DMS53 treated with DMSO at 0.1 percent for 48 hours (cell line): Measurements from ENCODE around the gene SERP2.
"Not testable (repeated sequence)": the region's sequence is repeated elsewhere in the genome, so short reads cannot be mapped to it uniquely, and the experiment has no call there.

Experiments
- DNase-seq: peaks from one replicate; lab custom pipeline; 2025; ENCODE audit not compliant: unreplicated experiment; lab: John Stamatoyannopoulos, UW

The SERP2 gene

DNA sequence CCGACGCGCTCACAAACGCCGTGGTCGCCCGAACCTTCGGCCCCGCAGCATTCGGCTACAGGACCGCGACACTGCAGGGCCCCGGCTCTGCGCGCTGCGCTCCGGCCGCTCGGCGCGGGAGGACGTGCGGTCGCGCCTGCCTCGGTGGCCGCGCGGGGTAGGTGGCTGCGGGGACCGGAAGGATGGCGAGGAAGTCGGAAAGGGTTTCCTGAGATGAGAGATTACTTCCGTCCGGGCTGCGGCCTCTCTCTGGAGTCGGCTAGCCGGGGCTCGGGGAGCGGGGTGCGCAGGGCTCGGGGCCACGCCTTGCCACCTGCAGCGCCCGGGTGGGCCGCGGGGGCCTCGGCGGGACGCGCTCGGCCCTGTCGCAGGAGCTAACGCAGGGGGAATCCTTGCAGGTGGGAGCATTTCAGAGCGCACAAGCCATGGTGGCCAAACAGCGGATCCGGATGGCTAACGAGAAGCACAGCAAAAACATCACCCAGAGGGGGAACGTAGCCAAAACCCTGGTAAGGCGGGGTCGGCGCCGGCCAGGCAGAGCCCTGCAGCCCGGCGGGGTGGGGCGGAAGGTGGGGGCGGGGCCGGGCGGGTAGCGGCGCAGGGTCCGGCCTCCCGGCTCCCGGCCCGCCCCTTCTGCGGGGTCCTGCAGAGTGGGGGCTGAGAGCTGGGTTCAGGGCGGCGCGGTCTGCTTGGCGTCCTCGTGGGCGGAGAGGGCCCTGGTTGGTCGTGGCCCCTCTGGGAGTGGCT, at the start of gene SERP2:
SERP2 (plus strand) TSS at position 224 of the 747 bp plus-strand sequence; CDS start at position 426, 202 bp downstream.
- no peak for DNase-seq

DNA sequence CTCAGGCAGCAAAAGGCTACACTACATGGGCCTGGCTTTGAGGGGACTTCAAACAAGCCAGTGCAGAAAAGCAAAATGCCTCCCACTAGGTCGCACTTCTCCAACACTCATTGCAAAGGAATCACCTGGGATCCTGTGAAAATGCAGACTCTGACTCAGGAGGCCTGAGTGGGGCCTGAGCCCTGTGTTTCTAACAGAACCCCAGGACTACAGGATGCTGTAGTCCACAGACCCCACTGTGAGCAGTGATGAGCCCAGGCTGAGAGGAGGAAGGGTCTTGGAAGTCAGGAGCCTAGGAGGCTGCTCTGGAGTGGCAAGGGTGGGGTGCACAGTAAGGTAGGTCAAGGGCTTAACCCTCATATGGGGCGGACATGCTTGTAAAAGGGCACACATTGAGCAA, 46.7 kb upstream of the SERP2 start:
- DNase-seq = no peak

DNA sequence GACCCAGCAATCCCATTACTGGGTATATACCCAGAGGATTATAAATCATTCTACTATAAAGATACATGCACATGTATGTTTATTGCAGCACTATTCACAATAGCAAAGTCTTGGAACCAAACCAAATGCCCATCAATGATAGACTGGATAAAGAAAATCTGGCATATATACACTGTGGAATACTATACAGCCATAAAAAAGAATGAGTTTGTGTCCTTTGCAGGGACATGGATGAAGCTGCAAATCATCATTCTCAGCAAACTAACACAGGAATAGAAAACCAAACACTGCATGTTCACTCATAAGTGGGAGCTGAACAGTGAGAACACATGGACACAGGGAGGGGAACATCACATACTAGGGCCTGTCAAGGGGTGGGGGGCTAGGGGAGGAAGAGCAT, 44.6 kb upstream of the SERP2 start:
- DNase-seq = not testable (repeated sequence)

DNA sequence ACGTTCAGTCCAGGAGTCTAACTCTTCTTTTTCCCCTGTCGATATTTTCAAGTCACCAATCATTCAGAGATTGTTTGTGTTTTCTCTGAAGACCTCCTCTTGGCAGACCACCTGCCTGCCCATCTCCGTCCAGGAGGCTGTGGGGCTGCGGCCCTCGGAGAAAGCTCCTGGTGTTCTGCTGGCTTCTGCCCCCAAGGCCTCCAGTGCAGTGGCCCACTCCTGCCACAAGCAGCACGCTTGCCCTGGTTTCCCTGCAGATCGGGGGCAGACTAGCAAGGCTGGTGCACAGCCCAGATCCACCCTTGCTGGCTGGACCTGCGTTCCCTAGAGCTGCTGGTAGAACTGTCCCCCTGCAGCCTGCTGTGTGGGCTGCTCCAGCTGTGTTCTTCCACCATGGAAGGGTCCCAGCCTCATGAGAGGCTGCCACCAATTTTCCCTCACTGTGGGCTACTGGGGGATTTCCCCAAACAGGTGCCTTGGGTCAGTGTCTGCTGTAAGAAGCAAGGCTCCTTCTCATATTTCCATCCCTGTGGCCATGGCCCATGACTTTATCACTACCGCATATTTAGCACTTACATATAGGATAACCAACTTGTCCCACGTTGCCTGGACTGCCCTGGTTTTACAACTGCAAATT, 43.6 kb upstream of the SERP2 start:
- no peak for DNase-seq

- no peak for DNase-seq
These were observed 42.2 kb upstream of the SERP2 start for GRCh38 chr13:44331446-44331845.

- DNase-seq = no peak
These were observed 41.4 kb upstream of the SERP2 start for GRCh38 chr13:44331912-44332851.

DNA sequence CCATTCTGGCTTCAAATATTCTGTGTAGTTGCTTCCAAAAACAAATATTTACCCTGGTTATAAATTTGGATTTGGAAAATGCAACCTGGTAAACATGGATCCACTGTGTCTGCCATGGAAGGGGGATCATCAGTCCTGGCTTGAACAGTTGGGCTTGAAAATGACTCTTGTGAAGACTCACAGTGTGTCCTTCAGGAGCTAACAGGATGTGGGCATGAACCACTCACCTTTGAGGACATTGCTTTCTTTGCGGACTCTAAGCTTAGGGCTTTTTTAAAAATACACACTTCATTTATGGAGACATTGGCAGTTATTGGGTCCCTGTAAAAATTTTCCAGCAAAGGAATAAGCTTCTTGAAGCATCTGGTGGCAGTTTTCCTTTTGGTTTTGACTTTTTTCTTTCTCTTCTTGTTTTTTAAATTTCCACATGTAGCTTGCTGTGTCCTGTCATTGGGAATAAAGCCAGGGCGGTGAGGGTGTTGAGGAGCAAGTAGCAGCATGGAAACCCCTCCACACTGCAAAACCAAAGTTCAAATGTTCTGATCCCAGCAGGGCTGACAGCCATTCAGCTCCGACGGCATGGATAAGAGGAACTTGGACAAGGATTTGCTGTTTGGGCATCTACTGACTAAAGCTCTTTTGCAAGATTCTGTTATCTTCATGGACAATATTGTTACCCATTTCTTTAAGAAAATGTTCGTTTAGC, 39.5 kb upstream of the SERP2 start:
- no peak for DNase-seq

DNA sequence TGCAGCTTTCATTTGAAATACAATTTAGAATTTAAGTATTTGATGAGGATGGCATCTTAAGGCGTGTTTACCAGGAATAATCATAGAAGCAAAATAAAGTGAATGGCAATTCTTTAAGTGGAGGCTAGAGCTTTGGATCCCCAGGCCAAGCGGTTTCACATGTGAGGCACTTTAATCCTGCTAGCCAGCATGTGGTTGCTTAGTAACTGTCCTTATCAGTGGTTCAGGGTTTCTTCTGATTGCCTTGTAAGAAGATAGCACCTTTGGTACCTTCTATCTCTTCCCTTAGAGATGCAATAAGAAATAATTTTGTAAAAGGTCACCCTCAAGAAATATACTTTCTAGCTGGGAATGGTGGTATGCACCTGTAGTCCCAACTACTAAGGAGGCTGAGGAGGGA, 38.9 kb upstream of the SERP2 start:
- no peak for DNase-seq

DNA sequence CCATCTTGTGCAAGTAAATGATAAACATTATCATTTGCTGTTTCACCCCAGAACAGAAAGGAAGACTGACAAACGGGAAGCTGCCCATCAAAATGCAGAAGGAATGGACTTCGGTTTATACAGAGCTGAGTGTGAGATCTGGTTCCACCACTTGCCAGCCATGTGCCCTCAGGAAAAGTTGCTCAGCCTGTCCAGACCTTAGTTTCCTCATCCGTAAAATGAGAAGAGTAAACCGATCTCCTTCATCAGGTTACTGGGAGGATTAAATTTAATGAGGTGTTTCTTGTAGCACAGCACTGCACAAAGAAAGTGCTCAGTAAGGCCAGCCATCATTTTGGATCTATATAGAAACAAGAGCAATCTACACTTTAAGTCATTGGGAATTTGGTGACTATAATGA, 36.7 kb upstream of the SERP2 start:
- no peak for DNase-seq

DNA sequence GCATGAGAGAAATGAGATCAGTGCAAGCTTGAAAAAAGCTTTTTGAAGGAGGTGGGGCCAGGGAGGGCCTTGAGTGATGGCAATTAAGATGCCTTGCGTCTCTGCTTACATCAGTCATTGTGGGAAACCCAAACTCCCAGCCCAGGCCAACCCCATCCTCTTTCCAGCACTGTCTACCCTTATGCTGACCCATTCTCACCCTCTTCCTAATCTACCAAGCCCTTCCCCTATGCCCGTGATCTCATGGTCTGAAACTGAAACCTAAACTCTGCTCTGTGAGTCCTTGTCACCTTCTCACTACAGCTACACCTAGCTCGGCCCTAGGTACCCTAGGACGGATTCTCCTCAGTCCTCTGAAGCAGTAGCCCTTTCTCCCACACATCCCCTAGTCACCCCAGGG, 36.0 kb upstream of the SERP2 start:
- no peak for DNase-seq

GRCh38 chr13:44340508-44340907, 33.1 kb upstream of the SERP2 start:
- no peak for DNase-seq

DNA sequence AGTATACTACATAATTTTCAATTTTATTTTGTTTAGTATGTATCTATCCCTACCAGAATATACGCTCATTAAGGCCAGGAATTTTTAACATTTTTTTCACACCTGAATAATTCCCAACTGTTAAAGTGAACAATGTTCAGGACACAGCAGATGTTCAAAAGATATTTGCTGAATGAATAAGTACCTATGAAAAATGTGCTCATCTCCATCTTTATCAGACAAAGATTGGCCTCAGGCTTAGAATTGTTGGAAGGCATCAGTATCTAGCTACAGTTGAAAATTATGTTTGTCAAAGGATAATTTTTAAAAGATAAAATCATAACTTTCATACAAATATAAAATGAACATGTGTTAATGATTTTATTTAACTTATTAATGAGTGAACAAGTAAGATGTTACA, 30.9 kb upstream of the SERP2 start:
- DNase-seq = no peak

- no peak for DNase-seq
These were observed 27.1 kb upstream of the SERP2 start for GRCh38 chr13:44346534-44346933.

DNA sequence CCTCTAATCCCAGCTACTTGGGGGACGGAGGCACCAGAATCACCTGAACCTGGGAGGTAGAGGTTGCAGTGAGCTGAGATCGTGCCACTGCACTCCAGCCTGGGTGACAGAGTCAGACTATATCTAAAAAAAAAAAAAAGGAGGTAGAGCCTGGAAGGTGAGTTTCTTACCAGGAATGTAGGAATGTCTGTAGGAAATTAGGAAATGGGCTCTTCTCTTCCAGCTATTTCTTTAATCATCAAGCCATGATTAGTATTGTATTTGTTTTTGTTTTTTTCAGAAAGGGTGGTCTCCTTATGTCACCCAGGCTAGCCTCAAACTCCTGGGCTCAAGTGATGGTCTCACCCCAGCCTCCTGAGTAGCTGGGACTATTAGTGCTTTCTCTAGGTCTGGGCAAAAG, 26.3 kb upstream of the SERP2 start:
- DNase-seq = no peak

DNA sequence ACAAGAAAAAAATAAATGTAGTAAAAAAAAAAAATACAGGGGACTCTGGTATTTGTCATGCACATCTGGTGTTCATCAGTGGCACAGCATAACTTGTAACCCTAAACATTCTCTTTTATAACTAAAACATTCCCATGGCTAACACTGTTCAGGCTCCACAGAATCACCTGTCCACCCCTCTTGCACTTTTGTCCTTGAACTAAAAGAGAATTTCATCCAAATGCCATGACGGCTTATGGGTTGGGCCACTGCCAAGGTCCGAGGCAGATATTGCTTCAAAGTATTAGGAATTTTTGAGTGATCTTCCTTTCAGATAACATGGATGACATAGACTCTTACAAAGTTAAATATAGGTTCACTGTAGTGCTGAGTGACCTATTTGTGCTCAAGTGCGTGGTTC, 25.7 kb upstream of the SERP2 start:
- DNase-seq = no peak

- DNase-seq = no peak
These were observed 22.7 kb upstream of the SERP2 start for GRCh38 chr13:44350775-44351504.

DNA sequence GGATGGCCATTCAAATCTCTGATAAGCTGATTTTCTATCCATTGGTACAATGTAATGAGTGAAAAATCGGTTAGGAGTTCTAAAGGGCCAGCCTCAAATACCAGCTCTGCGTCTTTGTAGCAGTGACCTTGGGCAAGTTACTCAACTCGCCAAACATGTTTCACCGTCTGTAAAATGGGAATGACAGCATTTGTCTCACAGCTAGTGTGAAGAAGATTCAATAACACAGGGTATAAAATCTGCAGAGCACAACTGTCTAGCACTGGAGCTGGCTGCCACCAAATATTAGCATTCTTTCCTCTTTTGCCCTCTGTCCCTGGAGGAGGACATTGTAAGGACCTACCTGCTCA, 22.1 kb upstream of the SERP2 start:
- DNase-seq = no peak

GRCh38 chr13:44352202-44352601, 21.4 kb upstream of the SERP2 start:
- no peak for DNase-seq

GRCh38 chr13:44352671-44353070, 21.0 kb upstream of the SERP2 start:
- no peak for DNase-seq

DNA sequence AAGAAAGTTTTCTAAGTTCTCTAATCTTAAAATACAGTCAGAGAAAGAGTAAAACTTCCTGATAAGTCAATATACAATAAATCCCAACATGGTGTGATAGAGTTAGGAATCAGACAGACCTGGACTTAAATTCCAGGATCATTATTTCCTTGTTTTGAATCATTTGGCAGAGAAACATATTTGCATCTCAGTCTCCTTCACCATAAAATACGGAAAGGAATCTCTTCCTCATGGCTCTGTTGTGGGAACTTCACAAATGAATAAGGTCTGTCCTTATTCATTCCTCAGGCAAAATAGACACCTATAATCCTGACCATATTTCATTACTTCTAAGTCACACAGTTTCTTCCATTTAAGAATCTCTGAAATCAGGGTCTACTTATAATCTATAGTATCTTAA, 19.3 kb upstream of the SERP2 start:
- DNase-seq = no peak

DNA sequence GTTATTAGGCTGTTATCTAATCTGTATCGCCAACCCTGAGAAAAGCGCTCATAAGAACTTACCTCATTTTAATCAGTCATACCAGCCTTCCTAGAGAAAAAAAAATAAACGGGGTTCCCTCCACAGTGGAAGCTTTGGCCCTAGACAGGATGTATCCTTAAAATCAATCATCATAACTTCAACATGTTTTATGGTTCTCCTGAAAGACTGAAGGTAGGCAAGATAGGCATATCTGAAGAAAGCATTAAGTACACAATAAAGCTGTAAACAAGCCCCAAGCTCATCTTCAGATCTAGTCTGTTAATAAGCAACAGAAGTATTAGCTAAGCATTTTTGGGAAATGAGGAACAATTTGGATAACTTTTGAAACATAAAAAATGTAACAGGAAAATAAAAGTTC, 18.7 kb upstream of the SERP2 start:
- DNase-seq = no peak
